Left lung (tissue), 10 donors: ENCODE results near the gene EFNA4. TPM values are rescaled to one million over a fixed set of nuclear protein-coding genes. Genes with fewer than 3 reads are reported as not detected.

Source experiments
- ATAC-seq: fragments of 200-7000 bp; cut with Tn5 transposase; one replicate; pipeline ENCODE4 v1.9.1; 2020; ENCODE audit warnings: moderate library complexity
- DNase-seq, 4 donors: peaks; one replicate each; pipeline ENCODE4 v3.0.0-alpha.2; 2013 to 2020
- H3K27ac ChIP-seq, 2 donors: fragments of 200-600 bp; sonication (generic) in 1 of 2; one replicate each; pipeline versions ENCODE4 v1.5.0 to v1.8.0; 2020 to 2021
- H3K27me3 ChIP-seq, 2 donors: fragments of 200-600 bp; sonication (generic) in 1 of 2; one replicate each; pipeline versions ENCODE4 v1.5.0 to v1.8.0; 2020 to 2021
- H3K36me3 ChIP-seq, 2 donors: fragments of 200-600 bp; sonication (generic) in 1 of 2; one replicate each; pipeline versions ENCODE4 v1.5.0 to v1.8.0; 2020 to 2021
- H3K4me1 ChIP-seq, 2 donors: fragments of 200-600 bp; one replicate each; pipeline ENCODE4 v1.8.0; 2021
- H3K4me3 ChIP-seq, 2 donors: fragments of 200-600 bp; sonication (generic) in 1 of 2; one replicate each; pipeline versions ENCODE4 v1.5.0 to v1.8.0; 2020 to 2021; ENCODE audit warnings: mild to moderate bottlenecking in 1 of 2
- H3K9me3 ChIP-seq, 2 donors: fragments of 200-600 bp; sonication (generic) in 1 of 2; one replicate each; pipeline versions ENCODE4 v1.5.0 to v1.8.0; 2020 to 2021
- CTCF ChIP-seq, 2 donors: fragments of 200-600 bp; sonication (generic) in 1 of 2; IDR thresholded peaks; one replicate each; pipeline versions ENCODE4 v1.5.0 to v1.8.0; 2021; ENCODE audit warnings: antibody characterized with exemption in 2 of 2
- intact Hi-C, 2 donors: fragments of 100-400 bp; cut with DNase I; formaldehyde crosslinking; loops; one replicate each; pipeline versions ENCODE4 v1.11.2 to v1.14.2; 2022
- polyA plus RNA-seq, 6 donors: library from polyadenylated mRNA; unstranded; fragments of 120-200 nt; gene quantifications; one replicate each; pipeline ENCODE4 v1.2.1, GENCODE V29; 2013; ENCODE audit not compliant: insufficient read length in 6 of 6
- total RNA-seq, 2 donors: library from RNA; stranded (reverse); fragmentation: NEBNext Ultra II Directional; extraction: Animal tissue kit (Norgen Biotek cat#: 25700); gene quantifications; one replicate each; pipeline ENCODE4 v1.2.1, GENCODE V29; 2021
- donor health status: DM: no; HTN: yes; CAD: no.
- donor health status: DM: no; HTN: no; CAD: no.

The EFNA4 gene
- total and polyA plus RNA-seq, 8 donors = 8.6 to 23.1 (median 21.8) TPM

GRCh38 chr1:155043301-155043702 lies 20.2 kb upstream of the EFNA4 start:
- peak in 1 of 4 donors; percentile 75 for DNase-seq
- H3K4me3 ChIP-seq = no peak overlapping the region
- intact Hi-C loops = no loop called here
- no peak for ATAC-seq
- H3K4me1 ChIP-seq = peaks cover 0 to 24% of the 10 kb centered on the region in 2 donors
- H3K9me3 ChIP-seq = no peaks in the 10 kb centered on the region
- TF ChIP-seq CTCF (IDR thresholded peaks at IDR 0.05) = no peak
- H3K36me3 ChIP-seq = no peaks in the 10 kb centered on the region
- no peak overlapping the region for H3K27ac ChIP-seq
- no peaks in the 10 kb centered on the region for H3K27me3 ChIP-seq

- intact Hi-C loops = no loop called here
- DNase-seq = no peak
- H3K27me3 ChIP-seq = no peaks in the 10 kb centered on the region
- no peak overlapping the region for H3K27ac ChIP-seq
- no peak for TF ChIP-seq CTCF (IDR thresholded peaks at IDR 0.05)
- no peak overlapping the region for H3K4me3 ChIP-seq
- ATAC-seq = no peak
- H3K9me3 ChIP-seq = no peaks in the 10 kb centered on the region
- no peaks in the 10 kb centered on the region for H3K36me3 ChIP-seq
- H3K4me1 ChIP-seq = peaks cover 0 to 19% of the 10 kb centered on the region in 2 donors
These were observed 19.7 kb upstream of the EFNA4 start for GRCh38 chr1:155043793-155044192.

DNA sequence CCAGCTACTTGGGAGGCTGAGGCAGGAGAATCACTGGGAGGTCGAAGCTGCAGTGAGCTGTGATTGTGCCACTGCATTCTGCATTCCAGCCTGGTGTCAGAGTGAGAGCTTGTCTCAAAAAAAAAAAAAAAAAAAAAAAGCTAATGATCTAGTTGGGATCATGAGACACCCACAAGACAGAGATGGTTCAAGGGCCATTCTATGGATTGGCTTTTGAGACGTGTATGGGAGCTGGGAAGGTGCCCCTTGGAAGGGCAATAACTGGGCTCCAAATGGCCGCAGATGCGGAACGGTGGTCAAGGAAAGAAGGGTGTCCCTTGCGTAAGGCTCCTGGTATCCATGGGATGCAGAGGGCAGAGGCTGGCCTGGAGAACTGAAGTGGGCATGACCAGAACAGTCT lies 19.2 kb upstream of the EFNA4 start:
- H3K27me3 ChIP-seq = no peaks in the 10 kb centered on the region
- no peaks in the 10 kb centered on the region for H3K36me3 ChIP-seq
- no peak for TF ChIP-seq CTCF (IDR thresholded peaks at IDR 0.05)
- H3K27ac ChIP-seq = peak overlapping the region; percentile 14 to 16
- H3K4me3 ChIP-seq = no peak overlapping the region
- H3K9me3 ChIP-seq = no peaks in the 10 kb centered on the region
- peaks cover under 1 to 14% of the 10 kb centered on the region in 2 donors for H3K4me1 ChIP-seq
- DNase-seq = no peak
- intact Hi-C loops = no loop called here
- no peak for ATAC-seq

GRCh38 chr1:155044812-155045657 lies 18.5 kb upstream of the EFNA4 start:
- Histone ChIP-seq H3K4me3 (no peak overlapping the region), H3K36me3 (no peaks in the 10 kb centered on the region), H3K27ac (peak overlapping the region; percentile 14 to 16), H3K27me3 (no peaks in the 10 kb centered on the region), H3K9me3 (no peaks in the 10 kb centered on the region), H3K4me1 (peaks cover 7 to 19% of the 10 kb centered on the region in 2 donors)
- DNase-seq = peak; percentile 33 to 89 (median 83)
- intact Hi-C loops = no loop called here
- ATAC-seq = peak; percentile 98
- TF ChIP-seq CTCF (IDR thresholded peaks at IDR 0.05) = peak; percentile 58 to 79

DNA sequence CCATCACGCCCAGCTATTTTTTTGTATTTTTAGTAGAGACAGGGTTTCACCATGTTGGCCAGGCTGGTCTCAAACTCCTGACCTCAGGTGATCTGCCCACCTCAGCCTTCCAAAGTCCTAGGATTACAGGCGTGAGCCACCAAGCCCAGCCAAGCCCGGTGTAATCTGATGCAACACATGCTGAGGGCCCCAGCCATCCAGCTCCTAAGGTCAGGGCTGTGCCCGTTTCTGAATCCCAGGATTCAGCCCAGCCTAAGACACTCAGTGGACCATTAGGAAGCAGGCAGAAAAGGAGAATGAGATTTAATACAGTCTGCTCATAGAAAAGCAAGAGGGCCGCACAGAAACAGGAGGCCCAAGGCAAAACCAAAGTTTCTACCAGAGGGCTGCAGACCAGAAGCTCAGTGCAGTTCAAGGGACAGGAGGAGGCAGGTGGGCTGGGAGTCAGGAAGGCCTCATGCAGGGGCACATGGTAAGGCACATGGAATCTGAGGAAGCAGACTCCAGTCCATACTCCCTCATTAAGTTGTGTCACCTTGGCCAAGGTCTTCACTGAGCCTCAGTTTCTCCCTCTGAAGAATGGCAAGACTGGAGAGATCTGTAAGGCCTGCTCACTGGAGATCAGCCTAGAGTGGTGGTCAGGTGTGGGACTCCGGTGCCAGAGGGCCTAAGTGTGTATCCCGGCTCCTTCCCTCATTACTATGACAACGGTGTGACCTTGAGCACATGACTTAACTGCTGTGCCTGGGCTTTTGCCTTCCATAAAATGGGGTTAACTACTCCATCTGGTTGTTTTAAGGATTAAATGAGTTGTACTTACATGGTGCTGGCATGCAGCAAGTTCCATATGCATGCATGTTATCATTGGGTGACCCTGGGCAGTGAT lies 14.8 kb upstream of the EFNA4 start:
- H3K27me3 ChIP-seq = no peaks in the 10 kb centered on the region
- no peak overlapping the region for H3K4me3 ChIP-seq
- H3K9me3 ChIP-seq = no peaks in the 10 kb centered on the region
- ATAC-seq = no peak
- DNase-seq = no peak
- peaks cover 15 to 50% of the 10 kb centered on the region in 2 donors for H3K4me1 ChIP-seq
- TF ChIP-seq CTCF (IDR thresholded peaks at IDR 0.05) = no peak
- H3K27ac ChIP-seq = no peak overlapping the region
- H3K36me3 ChIP-seq = peaks cover 0 to 2% of the 10 kb centered on the region in 2 donors
- intact Hi-C loops = no loop called here
